Stimulated activated CD4-positive, alpha-beta T cell treated with anti-CD3 and anti-CD28 coated beads, Interleukin-4, amount 100 ng/mL, for 24 hours (primary cell): ENCODE results near the gene CRACR2B.

ENCODE experiments used
- DNase-seq: peaks from one replicate; pipeline ENCODE4 v3.0.0-alpha.2; 2020

The CRACR2B gene

DNA sequence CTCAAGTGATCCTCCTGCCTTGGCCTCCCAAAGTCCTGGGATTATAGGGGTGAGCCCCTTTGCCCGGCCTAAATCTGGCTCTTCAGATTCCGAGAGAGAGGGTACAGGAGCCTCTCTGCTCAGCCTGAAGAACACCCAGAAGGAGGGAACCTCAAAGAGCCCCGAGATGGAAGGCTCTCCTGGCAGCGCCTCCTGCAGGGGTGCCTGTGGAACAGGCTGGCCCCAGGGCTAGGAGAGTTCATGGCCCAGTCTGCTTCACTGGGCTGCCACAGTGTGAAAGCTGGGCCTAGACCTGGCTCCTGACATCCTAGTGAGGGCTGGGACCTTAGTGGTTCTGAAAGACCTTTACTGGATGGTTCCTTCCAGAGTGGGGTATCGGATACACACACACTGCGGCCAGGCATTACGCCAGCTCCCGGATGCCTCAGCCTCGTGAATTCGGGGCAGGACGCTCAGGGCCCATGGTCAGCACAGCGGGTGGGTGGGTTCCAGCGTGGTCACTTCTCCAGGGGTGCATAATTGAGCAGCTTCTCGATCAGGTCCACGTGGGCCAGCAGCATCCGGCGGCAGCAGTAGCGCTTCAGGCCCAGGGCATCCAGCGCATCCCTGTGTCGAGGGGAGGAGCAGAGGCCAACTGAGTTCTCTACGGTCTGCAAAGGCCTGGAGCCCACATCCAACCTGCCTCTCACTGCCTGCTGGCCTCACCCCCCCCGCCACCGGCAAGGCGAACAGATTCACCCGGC lies 12.3 kb downstream of the CRACR2B start:
- DNase-seq: no peak

DNA sequence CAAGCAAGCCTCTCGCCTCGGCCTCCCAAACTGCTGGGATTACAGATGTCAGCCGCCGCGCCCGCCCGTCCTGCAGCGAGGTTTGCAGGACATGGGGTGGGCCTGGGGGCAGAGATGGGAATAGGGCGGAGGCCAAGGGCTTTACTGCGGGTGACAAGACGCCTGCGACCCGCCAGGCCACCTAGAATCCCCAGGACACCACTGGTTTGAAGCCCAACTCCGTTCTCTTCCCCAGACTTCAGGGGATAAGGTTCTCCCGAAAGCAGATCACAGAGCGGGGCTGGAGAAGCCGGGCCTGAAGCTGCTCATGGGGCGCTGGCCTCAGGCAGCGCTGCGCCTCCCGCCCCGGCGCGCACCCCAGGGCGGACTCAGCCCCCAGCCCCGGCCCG lies 14.3 kb downstream of the CRACR2B start:
- no peak for DNase-seq

DNA sequence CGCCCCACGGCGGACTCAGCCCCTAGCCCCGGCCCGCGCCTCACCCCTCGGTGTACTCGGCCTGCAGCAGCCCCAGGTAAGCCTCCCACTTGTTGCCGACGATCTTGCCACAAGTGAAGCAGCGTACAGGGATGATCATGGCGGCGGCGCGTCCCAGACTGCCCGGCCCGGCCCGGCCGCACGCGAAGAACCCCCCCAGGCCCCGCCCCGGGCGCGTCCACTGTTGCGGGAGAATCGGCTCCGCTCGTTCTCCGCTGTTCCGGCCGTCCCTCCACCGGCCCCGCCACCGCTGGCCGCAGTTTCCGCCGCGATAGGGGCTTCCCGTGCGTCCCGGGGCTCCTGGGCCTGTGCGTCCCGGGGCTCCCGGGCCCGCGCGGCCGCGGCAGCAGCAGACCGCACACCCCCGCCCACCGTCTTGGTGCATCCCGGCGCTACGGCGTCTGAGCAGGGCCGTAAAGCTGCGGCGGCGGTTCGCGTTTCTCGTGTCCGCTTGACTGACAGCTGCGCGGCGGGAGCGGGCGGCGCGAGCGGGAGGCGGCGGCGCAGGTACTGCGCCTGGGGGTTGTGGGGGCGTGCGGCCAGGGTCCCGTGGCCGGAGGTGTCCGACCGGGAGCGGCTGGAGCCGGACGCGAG lies 14.8 kb downstream of the CRACR2B start, which contains the start of the genes POLR2L and TSPAN4:
Gene POLR2L (minus strand): TSS at position 160 of the 633 bp plus-strand sequence. CDS start 21 bp downstream, at position 139.
Gene TSPAN4 (plus strand): TSS at position 483 of the 633 bp plus-strand sequence. CDS start 7,453 bp downstream, outside the sequence.
- peak; percentile 89 for DNase-seq

DNA sequence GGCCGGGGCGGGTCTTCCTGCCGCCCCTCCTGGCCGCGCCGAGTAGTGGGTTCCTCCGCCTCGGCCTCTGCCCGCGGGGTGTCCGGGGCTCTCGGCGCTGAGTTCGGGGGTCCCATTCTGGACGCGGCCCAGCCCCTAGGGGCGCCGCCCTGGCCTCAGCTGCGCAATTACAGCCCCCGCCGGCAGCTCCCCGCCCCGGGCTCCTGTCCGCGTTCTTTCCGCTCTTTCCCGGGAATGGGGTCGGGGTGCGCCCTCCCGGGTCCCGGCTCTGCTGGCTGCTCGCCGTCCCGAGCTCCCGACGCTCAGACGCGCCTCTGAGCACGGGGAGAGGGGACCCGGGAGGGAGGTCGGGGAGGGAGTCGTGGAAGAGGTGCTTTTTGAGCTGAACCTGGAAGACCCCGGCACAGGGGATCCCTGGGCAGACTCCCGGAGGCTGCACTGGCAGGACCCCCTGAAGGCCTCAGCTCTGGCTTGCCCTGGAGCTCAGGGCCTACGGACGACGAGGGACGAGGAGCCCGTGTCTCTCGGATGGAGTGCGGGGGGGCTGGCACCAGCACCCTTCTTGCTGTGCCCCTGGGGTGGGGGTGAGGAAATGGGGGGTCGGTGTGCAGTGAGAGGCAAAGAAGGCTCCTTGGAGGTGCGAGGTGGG lies 15.5 kb downstream of the CRACR2B start:
- DNase-seq: no peak

DNA sequence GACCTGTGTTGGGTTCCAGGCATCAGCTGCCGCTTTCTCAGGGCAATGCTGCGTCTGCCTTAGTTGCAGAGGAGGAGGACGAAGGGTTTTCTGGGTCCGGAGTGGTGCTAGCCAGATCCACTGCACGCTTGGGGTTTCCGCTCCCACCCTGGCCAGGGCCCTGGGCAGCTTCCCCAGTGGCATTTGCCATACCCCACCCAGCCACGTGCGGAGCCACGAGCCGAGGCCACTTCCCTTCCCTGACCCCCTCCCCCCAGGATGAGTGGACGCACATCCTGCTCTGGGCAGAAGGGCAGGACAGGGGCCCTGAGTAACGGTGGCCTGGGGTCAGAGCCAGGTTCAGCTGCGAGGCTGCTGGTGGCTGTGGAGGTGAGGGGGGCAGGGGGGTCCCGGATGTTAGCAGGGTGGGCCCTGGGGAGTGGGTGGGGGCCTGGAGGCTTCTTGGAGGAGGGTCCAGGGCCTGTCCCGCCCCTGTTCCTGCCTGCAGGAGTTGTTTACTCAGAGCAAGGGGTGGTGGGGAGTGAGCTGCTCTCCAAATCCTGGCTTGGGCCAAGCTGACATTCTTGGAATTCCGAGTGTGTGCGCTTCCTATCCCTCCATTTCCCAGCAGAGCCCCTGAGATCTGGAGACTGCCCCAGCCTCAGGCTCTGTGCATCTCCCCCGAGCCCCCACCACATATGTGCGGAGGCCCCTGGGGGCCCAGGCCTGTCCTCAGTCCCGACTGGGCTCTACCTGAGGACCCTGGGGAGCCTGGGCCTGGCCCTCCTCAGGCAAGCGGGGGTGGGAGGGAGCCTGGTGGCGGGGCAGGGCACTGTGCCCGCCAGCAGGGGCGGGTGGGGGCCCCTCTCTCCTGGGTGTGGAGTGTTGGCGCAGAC lies 16.3 kb downstream of the CRACR2B start:
- DNase-seq: no peak

DNA sequence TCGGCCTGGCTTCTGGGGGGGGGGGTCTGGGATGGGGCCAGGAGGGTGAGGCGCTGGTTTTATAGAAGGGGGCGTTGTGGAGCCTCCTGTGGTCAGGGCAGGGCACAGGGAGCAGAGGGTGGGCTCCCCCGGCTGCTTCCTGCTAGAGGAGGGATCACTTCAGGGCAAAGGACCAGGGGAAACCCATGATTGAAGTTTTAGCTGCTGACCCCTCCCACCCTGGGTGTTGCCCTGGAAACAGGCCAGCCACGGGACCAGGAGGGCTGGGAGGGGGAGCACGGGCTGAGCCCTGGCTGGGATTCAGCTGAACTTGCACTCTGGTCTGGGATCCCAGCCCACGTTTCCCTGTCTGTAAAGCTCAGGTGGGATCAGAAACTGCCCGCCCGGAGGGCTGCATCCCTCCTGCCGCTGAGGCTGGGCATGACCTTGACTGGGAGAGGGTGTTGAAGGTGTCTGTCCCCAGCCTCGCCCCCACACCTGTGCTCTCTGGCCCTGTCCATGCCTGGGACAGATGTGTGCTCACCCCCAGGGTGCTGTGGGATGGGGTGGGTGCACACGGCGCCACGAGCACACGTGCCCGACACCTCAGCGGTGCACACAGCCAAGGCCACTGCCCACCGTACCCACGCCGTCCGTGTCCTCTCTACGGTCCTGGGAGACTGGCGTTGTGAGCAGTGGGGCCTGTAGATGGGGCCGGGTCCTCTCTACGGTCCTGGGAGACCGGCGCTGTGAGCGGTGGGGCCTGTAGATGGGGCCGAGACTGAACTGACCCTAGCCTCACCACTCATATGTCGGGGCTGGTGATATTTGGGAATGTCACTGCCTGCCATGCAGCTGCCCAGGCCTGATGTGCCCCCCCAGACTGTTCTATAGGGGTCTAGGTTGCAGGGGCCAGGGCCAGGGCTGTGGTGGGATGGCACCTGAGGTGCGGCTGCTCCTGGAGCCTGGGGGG lies 17.2 kb downstream of the CRACR2B start:
- no peak for DNase-seq

DNA sequence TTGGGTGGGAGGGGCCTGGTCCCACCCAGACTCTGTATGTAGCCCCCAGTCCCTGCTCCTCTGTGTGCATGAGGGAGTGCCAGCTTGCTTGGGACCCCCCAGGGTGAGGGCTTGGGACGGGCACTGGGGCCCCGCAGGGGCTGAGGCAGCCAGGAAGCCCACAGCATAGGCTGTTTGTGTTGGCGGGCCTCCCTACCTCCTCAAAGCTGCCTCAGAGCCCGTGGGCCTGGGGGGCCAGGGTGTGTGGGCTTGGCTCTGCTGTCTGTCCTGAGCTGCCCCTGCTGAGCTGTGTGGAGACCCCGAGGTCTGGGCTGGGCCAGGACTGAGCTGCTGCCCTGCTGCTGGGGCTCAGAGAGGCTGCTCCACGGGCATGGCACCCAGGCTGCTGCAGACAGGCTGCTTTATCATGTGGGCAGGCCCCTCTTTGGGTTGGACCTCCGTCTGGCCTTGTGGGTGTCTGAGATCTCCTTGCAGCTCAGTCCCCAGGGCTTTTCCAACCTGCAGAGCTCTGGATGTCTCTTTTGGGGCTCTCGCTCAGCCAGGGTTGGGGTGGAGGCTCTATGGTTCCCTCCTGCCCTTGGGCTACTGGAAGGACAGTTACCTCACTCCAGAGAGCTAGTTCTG lies 18.3 kb downstream of the CRACR2B start:
- DNase-seq: no peak

DNA sequence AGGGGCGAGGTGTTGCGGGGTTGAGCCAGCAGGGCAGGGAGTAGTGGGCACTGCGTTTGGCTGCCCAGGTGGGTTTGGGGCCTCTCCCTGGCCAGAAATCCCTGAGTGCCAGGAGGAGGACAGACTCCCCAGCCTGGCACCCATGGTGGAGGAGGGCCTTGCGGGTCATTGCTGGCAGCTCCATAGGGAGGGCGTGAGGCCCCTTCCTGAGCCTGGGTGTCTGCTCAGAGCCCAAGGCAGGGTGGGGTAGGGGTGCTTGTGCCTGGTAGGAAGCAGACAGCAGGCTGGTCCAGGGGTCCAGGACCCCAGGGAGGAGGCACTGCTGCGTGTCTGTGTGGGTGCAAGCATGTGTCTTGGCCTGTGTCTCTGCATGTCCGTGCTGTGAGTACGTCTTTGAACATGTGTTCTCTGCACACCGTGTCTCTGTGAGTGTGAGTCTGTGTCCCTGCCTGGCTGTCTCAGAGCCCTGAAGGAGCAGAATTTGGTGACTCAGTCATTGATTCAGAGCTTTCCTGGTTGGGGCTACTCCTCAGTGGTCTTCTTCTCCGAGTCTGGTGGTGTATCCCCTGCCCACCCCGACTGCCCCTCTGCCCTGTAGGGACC lies 18.9 kb downstream of the CRACR2B start:
- no peak for DNase-seq

DNA sequence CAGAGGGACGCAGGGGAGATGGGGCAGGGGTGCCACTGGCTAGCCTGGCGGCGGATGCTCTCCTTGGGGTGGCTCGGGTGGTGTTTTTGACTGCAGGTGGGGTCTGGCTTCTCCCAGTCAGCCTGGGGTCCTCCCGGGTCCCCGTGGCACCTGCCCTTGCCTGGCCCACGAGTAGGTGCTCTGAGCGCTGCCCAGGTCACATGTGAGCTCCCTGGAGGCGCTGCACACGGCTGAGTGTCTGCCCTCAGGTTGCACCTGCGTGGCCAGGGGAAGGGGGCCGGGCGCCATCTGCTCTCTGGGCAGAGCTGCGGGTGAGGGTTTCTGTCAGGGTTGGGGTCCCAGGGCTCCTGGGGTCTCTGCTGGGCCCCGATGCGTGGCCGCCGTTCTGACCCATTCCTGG lies 20.2 kb downstream of the CRACR2B start:
- DNase-seq: no peak

DNA sequence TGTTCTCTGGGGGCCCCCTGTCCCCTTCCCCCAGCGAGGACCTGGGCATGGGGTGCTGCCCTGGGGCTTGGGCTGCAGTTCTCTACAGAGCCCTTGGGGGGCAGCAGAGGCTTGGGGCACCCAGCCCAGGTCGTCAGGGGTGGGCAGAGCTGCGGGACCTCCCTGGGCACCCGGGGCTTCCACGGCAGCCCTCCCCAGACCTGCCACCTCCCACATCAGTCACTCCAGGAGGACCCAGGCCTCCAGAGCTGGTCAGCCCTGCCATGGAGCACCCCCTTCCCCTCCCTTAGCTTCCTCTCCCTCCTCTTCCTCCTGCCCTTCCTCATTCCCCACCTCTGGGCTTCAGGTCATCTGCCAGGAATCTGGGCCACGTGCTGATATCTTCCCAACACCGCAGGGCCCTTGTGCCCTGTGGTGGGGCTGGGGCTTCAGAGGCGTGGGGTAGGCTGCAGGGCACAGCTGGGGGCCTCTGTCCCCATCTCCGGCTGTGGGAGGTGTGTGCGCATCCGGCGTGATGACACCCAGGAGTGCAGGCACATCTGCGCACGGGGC lies 20.7 kb downstream of the CRACR2B start:
- DNase-seq: peak; percentile 71

DNA sequence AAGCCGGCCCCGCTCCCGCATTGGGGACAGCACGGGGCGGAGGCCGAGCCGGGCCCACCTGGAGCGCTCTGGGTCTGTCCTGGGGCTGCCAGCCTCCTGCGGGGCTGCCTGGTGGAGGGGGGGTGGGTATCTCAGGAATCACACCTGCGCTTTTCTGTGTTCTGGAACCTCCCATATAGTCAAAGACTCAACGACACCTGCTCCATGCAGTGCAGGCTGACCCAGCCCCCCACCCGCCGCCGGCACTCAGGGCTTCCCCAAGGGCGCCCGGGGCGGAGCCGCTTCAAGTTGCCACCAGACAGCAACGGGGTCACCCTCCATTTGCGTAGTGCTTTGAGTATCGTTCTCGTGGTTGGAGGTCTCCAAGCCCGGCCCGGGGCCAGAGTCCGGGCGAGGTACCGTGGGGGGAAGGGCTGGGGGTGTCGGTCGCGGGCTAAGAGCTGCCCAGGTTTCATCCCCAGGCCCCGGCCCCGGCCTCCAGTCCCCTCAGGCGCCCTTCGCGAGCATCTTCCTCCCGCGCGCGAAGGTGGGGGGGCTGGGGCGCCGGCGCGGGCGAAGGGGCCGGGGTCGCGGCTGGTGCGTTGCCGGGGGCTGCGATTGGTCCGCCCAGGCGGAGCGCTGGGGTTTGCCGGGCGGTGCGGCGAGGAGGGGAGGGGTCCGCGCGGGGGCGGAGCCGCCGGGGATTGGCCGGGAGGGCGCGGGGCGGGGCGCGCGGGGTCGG lies 21.5 kb downstream of the CRACR2B start:
- DNase-seq: no peak

DNA sequence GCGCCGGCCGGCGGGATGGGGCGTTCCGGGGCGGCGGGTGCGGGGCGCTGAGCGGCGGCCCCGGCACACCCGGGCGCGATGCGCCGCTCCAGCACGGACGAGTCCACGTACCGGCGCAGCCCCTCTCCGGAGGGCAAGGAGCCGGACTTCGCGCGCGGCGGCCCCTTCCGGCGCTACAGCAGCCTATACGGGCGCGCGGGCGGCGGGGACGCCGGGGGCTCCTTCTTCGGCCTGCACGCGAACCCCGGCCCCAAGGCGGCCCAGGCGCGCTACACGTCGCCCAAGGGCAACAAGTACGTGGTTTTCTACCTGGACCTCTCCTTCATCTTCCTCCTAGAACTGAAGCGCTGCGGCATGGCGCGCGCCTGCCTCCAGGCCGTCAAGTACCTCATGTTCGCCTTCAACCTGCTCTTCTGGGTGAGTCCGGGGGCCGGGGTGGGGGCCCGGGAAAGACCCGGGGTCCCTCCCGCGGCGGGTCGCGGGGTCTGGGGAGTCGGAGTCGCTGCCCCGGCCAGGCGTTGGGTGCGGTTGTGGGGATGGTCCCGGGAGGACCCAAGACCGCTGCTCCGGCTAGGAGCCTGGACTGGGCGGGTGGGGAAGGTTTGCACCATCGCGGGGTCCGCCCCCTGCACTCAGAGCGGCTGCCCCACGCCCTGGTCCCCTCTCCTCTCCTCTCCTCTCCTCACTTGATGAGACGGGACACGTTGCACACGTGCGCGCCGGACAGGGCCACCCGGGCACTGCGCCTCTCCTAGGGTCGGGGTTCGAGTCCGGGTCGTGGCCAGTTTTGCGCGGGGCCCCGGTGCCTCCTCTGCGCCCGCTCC lies 22.4 kb downstream of the CRACR2B start:
- no peak for DNase-seq

DNA sequence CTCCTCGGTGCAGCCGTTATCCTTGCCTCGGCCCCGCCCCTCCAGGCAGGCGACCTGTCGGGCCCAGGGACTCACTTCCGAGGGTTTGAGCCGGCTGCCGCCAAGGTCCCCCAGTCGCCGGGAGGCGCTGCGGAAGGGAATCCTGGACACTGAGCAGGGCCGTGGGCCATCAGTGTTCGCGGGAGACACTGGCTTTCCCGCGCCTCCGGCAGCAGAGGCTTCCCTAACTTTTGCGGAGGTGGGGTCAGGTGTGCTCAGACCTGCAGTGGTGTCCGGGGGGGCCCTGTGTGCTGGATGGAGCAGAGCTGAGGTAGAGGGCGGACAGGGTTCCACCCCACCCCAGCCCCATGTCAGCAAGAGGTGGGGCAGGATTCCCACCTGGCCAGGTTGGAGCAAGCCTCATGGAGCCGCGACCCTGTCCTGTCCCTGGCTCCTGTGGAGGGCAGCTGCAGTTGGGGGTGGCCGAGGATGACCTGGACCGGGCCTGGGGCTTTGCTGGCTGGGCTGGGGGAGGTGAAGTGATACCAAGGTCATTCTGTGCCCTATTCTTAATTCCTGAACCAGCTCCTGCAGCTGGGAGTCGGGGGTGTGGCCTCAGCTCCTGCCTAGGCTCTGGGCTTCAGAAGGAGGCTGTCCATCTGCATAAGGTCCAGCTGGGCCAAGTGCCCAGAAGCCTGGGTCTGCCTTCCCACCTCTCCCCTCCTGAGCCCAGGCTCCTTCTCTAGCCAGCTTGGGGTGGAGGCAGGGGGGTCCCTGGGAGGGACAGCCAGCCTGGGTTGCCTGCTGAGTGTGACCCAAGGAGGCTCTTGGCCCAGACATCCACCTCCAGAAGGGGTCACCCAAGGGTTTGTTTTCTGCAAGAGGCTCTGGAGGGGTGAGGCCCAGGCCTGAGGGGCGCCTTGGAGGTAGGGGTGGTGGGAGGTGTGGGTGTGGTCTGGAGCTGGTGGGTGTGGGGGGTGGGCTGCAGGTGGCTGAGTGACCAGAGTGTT lies 23.4 kb downstream of the CRACR2B start:
- DNase-seq: no peak

DNA sequence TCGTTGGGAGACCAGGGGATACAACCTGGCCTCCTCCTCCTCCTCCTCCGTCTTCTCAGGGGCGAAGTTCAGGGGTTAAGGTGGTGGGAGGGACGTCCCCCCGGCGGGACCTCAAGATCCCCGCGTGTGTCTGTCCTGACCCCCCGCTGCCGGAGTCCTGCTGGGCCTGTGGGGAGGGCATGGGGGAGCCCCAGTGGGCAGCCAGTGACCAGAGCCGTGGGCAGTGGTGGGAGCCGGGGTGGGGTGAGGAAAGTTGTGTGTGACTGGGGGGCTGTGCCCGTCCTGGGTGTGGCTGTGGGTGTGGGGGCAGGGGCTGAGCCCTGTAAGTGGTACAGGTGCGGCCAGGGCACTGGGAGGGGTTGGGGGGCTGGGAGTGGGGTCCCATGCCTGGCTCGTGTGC lies 25.0 kb downstream of the CRACR2B start:
- DNase-seq: no peak

DNA sequence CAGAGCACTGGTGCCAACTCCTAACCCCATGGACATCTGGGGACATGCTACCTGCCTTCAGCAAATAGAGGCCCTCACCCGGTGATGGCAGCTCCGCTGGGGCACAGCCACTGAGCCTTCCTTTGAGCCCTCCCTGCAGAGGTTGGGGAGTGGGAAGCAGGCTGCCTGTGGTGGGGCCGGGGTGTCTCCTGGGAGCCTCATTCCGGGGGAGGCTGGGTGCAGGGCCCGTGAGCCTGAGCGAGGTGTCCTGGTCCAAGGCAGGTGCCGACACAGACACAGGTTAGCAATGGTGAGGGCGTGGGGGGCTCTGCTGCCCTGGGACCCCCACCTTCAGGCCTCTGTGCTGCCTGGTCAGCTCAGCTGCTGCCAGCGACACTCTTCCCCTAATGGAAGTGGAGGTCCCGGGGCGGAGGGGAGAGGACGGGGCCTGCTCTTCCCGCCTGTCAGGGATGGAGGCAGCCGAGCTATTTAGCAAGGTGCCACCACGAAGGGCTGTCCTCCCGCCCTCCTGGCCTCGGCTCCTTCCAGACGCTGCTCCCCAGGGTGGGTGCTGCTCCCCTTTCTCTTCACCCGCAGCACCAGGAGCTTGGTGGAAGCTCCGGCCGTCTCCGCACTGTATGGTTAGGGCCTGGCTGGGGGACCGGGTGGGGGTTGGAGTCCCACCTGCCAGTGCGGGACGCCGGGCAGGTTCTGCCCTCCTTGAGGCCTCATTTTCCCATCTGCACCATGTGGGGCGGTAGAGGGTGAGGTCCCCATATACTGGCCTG lies 26.1 kb downstream of the CRACR2B start:
- no peak for DNase-seq

DNA sequence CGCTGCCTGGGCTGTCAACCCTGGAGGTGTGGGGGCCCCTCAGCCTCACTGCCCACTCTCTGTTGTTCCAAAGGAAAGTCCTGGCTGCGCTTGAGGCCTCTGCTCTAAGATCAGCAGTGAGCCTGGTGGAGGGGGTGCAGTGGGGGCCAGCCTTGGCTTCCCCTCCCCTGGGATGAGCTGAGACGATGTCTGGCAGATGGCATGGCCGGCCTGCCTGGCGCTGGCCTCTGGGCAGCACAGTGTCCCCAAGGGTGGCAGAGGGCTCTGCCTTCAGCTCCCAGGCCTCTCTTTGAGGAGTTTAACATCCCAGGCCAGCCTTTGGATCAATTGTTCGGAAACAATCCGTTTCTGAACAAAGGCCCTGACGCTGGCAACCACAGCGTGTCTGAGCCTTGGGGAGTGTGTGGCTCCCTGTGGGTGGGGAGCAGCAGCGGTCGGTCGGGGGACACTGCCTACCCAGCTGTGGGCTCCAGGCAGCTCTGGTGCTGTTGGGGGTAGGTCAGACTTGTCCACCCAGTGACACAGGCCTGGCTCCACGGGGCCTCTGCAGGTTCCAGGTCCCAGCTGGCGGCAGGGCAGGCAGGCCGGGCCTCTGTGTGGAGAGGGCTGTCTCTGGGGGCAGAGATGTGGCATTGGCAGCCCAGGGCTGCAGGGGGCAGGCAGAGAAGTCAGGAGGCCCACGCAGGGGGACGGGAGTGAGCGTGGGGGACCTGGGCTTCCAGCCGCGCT lies 27.0 kb downstream of the CRACR2B start:
- no peak for DNase-seq
